ENCODE measurements around the gene FBL.
"Not testable (repeated sequence)": the region's sequence is repeated elsewhere in the genome, so short reads cannot be mapped to it uniquely, and the experiment has no call there.

GRCh38 chr19:39877488-39877887, 31.3 kb upstream of the FBL start:
- not testable (repeated sequence) for TF ChIP-seq CTCF (conservative IDR thresholded peaks at IDR 0.05; ENCODE audit: low read depth, low read length); EZH2 (IDR thresholded peaks at IDR 0.05; ENCODE audit: borderline replicate concordance, low read depth, low read length, poor library complexity, severe bottlenecking)
